Stimulated activated CD4-positive, alpha-beta T cell treated with anti-CD3 and anti-CD28 coated beads, TNF-alpha, amount 100 ng/mL, for 1 hour (primary cell): ENCODE data around the gene UNC13C.

Source experiments
- DNase-seq, 3 donors: peaks; one replicate each; pipeline ENCODE4 v3.0.0-alpha.2; 2020; ENCODE audit warnings: low read depth in 3 of 3, low spot score in 1 of 3

UNC13C gene

DNA sequence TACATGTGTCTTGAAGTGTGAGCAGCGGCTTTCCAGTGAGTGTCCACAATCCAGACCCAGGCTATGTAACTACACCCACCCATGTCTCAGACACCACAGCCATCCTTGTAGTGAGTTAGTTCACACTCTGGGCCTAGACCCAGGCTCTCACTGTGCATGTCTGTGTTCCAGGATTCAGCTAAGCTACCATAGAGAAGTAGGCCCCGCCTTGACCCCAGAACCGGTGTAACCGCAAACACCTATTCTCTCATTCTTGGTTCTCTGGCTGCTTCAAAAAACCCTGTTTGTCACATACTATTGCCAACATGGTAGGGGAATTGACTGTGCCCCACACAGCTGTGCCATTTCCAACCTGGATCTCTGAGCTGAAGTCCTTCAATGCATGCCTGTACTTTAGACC is 657.9 kb downstream of the UNC13C start:
- DNase-seq: no peak

DNA sequence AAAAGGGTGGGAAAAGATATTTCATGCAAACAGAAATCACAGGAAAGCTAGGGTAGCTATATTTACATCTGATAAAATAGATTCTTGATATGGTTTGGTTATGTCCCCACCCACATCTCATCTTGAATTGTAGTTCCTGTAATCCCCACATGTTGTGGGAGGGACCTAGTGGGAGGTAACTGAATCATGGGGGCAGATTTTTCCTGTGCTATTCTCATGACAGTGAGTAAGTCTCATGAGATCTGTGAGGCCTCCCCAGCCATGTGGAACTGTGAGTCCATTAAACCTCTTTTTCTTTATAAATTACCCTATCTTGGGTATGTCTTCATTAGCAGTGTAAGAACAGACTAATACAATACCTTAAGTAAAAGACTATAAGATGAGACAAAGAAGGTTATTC is 660.4 kb downstream of the UNC13C start:
- DNase-seq: no peak

DNA sequence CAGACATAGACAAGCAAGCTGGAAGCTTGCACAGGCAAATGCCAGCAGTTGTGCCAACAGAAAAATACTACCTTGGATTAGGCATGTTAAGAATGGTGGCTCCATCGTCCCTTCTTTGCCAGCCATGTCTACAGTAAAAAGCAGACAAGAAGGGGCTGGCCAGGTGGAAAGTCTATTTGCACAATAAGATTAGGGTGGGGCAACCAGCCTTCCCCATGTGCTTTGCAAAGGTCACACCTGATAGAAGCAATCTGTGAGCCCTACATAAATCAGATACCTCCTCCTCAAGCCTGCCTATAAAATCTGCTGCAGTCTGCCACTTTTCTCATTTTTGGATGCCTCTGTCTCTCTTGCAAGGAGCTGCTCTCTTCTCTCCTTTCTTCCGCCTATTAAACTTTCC is 662.6 kb downstream of the UNC13C start:
- no peak for DNase-seq

DNA sequence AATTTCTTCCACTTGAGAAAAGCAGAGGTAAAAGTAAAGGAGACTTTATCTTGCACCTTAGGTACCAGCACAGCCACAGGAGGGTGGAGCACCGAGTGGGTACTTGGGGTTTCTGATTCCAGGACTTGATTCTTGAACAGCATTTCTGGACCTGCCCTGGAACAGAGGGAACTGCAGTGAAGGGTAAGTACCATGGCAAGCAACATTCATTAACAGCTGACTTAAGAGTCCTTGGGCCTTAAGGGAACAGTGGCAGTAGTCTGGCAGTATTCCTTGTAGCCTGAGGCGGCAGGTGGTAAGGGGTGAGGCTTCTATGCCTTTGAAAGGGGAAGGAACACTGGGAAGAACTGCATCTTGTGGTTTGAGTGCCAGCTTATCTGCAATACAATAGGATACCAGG is 666.6 kb downstream of the UNC13C start:
- no peak for DNase-seq

DNA sequence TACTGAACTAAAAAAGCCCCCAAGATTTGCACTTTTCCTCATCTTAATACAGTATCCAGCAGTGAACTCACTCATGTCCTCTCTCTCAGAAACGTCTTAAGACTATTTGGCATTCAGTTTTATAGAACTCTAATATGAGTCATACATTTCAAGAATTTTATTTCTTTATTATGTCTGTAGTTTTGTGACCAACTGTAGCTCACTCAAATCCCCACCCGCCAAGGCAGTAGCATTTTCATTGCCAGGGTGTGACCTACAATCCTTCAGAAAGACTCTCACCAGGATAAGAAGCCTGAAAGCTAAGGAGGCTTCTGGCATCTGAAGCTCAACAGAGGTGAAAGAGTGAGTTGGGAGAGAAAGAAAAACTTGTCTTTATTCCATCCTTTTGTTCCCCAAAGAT is 681.4 kb downstream of the UNC13C start:
- no peak for DNase-seq

DNA sequence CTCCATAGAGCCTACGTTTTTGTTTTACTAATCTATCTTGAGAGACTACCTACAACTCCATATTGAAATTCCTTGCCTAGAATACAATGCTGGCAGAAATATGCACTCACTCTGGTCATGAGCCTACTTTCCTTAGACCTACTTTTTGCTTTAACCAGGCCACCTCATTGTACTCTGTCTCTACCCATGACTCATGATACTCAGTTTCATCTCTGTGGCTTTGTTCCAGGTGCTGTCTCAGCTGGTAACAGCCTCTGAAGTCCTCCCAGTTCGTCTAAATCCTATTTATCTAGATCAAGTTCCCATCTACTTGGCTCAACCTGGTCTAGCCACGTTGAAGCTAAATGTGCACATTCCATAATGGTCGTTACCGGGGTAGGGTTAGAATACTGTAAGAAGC is 682.1 kb downstream of the UNC13C start:
- no peak for DNase-seq

DNA sequence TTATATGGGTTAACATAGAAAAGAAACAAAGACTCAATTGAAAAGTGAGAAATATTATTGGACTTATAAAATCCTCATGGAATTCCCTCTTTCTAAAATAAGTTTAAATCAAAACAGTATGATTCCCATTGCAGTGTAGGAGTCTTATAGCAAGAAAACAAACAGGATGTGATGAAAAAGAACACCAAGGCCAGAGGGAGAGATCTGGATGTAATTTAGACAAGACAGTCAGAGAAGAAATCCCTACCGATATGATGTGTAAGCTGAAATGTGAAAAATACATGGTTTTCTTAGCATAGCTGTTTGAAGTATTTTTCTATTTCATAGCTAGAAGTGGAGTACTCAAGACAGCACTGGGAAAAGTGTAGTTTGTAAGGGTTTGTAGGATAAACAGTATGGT is 697.0 kb downstream of the UNC13C start:
- DNase-seq: no peak

DNA sequence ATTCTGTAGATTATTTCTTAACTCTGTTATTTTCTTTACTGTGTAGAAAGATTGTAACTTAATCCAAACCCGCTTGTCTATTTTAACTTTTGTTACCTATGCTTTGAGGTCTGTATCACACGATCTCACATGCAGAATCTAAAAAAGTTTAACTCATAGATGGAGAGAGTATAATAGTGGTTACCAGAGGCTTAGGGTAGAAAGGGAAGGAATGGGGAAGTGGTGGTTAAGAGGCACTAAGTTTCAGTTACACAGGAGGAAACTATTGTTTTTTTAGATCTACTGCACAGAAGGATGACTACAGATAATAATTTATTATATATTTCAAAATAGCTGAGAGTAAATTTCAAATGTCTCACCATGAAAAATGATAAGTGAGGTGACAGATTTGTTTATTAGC is 703.3 kb downstream of the UNC13C start:
- no peak for DNase-seq
